Measurements from ENCODE around the gene TADA2B.

The TADA2B gene

GRCh38 chr4:7043284-7044136 is at the start of gene TADA2B:
Gene TADA2B, plus strand, starts transcription at chr4:7043372. Its CDS starts 208 bp downstream, at chr4:7043580.
- DNase-seq (ENCODE audit: low read depth), result peak; percentile 13

- no peak for DNase-seq (ENCODE audit: low read depth)
Observed at GRCh38 chr4:6996481-6996880, 46.7 kb upstream of the TADA2B start.

- DNase-seq (ENCODE audit: low read depth), result no peak
Observed at GRCh38 chr4:6999172-7000086, 43.7 kb upstream of the TADA2B start.

GRCh38 chr4:7000421-7001176 is 42.6 kb upstream of the TADA2B start:
- DNase-seq (ENCODE audit: low read depth), result no peak

GRCh38 chr4:7001271-7001670 is 41.9 kb upstream of the TADA2B start:
- DNase-seq (ENCODE audit: low read depth), result no peak

- DNase-seq (ENCODE audit: low read depth), result no peak
Observed at GRCh38 chr4:7002336-7002735, 40.8 kb upstream of the TADA2B start.

GRCh38 chr4:7003176-7003878 is 39.8 kb upstream of the TADA2B start:
- DNase-seq (ENCODE audit: low read depth), result no peak

- no peak for DNase-seq (ENCODE audit: low read depth)
Observed at GRCh38 chr4:7003879-7004240, 39.3 kb upstream of the TADA2B start.

GRCh38 chr4:7004331-7004730 is 38.8 kb upstream of the TADA2B start:
- no peak for DNase-seq (ENCODE audit: low read depth)

GRCh38 chr4:7005571-7005970 is 37.6 kb upstream of the TADA2B start:
- DNase-seq (ENCODE audit: low read depth), result no peak

- no peak for DNase-seq (ENCODE audit: low read depth)
Observed at GRCh38 chr4:7006411-7006810, 36.8 kb upstream of the TADA2B start.

GRCh38 chr4:7007142-7007907 is 35.8 kb upstream of the TADA2B start:
- DNase-seq (ENCODE audit: low read depth), result no peak

- no peak for DNase-seq (ENCODE audit: low read depth)
Observed at GRCh38 chr4:7007944-7008343, 35.2 kb upstream of the TADA2B start.

GRCh38 chr4:7009564-7009963 is 33.6 kb upstream of the TADA2B start:
- no peak for DNase-seq (ENCODE audit: low read depth)

- no peak for DNase-seq (ENCODE audit: low read depth)
Observed at GRCh38 chr4:7013175-7013574, 30.0 kb upstream of the TADA2B start.

- DNase-seq (ENCODE audit: low read depth), result no peak
Observed at GRCh38 chr4:7014815-7015214, 28.4 kb upstream of the TADA2B start.

- DNase-seq (ENCODE audit: low read depth), result no peak
Observed at GRCh38 chr4:7015383-7016035, 27.7 kb upstream of the TADA2B start.

- DNase-seq (ENCODE audit: low read depth), result no peak
Observed at GRCh38 chr4:7016086-7016485, 27.1 kb upstream of the TADA2B start.

- no peak for DNase-seq (ENCODE audit: low read depth)
Observed at GRCh38 chr4:7016512-7016911, 26.7 kb upstream of the TADA2B start.

- no peak for DNase-seq (ENCODE audit: low read depth)
Observed at GRCh38 chr4:7017446-7018048, 25.6 kb upstream of the TADA2B start.
